ENCODE measurements around the gene CCDC127.

- TF ChIP-seq YY1 (IDR thresholded peaks at IDR 0.05; ENCODE audit: insufficient read depth, insufficient read length) = no peak
- TF ChIP-seq ZNF274 (IDR thresholded peaks at IDR 0.05; ENCODE audit: low read depth, low read length) = no peak
These were observed 61.4 kb downstream of the CCDC127 start for GRCh38 chr5:156411-157072.
